IMR-90 (cell line): Measurements from ENCODE around the gene OR2H2. TPM values are rescaled to one million over a fixed set of nuclear protein-coding genes. Genes with fewer than 3 reads are reported as not detected.

ENCODE experiments used
- ATAC-seq: fragments of 200-7000 bp; cut with Tn5 transposase; 2 replicates; pipeline ENCODE4 v1.9.1; 2020; ENCODE audit warnings: low read depth, mild to moderate bottlenecking, moderate library complexity
- BruUV-seq: library from RNA; stranded (reverse); fragments of 400-500 nt; replicated peaks from 2 replicates; lab custom pipeline; 2021; lab: Mats Ljungman, UMichigan
- CTCF ChIA-PET: fragments of 300-600 bp; formaldehyde crosslinking; extraction: SDS; loops from one replicate; lab custom pipeline; 2021; ENCODE audit warnings: antibody characterized with exemption; lab: Yijun Ruan, JAX
- POLR2A ChIA-PET: fragments of 300-600 bp; sonication (Branson Sonifier 250); formaldehyde crosslinking; loops from one replicate; lab custom pipeline; 2022; ENCODE audit warnings: antibody characterized with exemption; ENCODE audit not compliant: unreplicated experiment; lab: Charles Lee
- DNase-seq: peaks from one replicate; pipeline ENCODE4 v3.0.0; 2013
- H2AFZ ChIP-seq: replicated peaks from 2 replicates; pipeline ENCODE3; 2013; ENCODE audit warnings: low read length, mild to moderate bottlenecking; ENCODE audit not compliant: poor library complexity
- H2AK5ac ChIP-seq: 2 replicates; pipeline ENCODE4 v1.6.1; 2013; ENCODE audit warnings: low read depth, low read length, inconsistent platforms
- H2AK9ac ChIP-seq: replicated peaks from 2 replicates; pipeline ENCODE3; 2013; ENCODE audit warnings: mild to moderate bottlenecking, low read depth, low read length, moderate library complexity; ENCODE audit not compliant: poor library complexity
- H2BK120ac ChIP-seq: 2 replicates; pipeline ENCODE4 v1.6.1; 2013; ENCODE audit warnings: low read depth, low read length, inconsistent platforms
- H2BK15ac ChIP-seq: 3 replicates; pipeline ENCODE4 v1.6.1; 2013; ENCODE audit warnings: low read depth, low read length, inconsistent platforms
- H2BK20ac ChIP-seq: 2 replicates; pipeline ENCODE4 v1.6.1; 2013; ENCODE audit warnings: low read depth, mild to moderate bottlenecking, inconsistent platforms, low read length, moderate library complexity
- H2BK5ac ChIP-seq: 2 replicates; pipeline ENCODE4 v1.6.1; 2013; ENCODE audit warnings: mild to moderate bottlenecking, low read depth, low read length, inconsistent platforms; ENCODE audit not compliant: poor library complexity, severe bottlenecking
- H3K14ac ChIP-seq: replicated peaks from 2 replicates; pipeline ENCODE4 v1.6.1; 2013; ENCODE audit warnings: low read depth, low read length, inconsistent platforms
- H3K18ac ChIP-seq: 2 replicates; pipeline ENCODE4 v1.6.1; 2013; ENCODE audit warnings: low read depth, low read length, control low read depth
- H3K23ac ChIP-seq: 2 replicates; pipeline ENCODE4 v1.6.1; 2013; ENCODE audit warnings: low read depth, low read length, inconsistent platforms
- H3K27ac ChIP-seq: 2 replicates; pipeline ENCODE4 v1.5.1; 2013; ENCODE audit warnings: mild to moderate bottlenecking, control low read depth, low read length; ENCODE audit not compliant: insufficient read depth
- H3K27me3 ChIP-seq: 2 replicates; pipeline ENCODE4 v1.6.1; 2013; ENCODE audit warnings: low read length; ENCODE audit not compliant: control insufficient read depth, insufficient read depth
- H3K36me3 ChIP-seq: 2 replicates; pipeline ENCODE4 v1.6.1; 2013; ENCODE audit warnings: low read length, mixed read lengths; ENCODE audit not compliant: control insufficient read depth, insufficient read depth
- H3K4ac ChIP-seq: 2 replicates; pipeline ENCODE4 v1.6.1; 2013; ENCODE audit warnings: low read depth, low read length, inconsistent platforms
- H3K4me1 ChIP-seq: 2 replicates; pipeline ENCODE4 v1.6.1; 2013; ENCODE audit warnings: low read length, mixed read lengths; ENCODE audit not compliant: control insufficient read depth, insufficient read depth
- H3K4me2 ChIP-seq: 2 replicates; pipeline ENCODE4 v1.6.1; 2013; ENCODE audit warnings: low read depth, mild to moderate bottlenecking, control low read depth, low read length, moderate library complexity
- H3K4me3 ChIP-seq: 2 replicates; pipeline ENCODE4 v1.5.1; 2013; ENCODE audit warnings: low read depth, mild to moderate bottlenecking, control low read depth, low read length, moderate library complexity; ENCODE audit not compliant: insufficient read depth
- H3K56ac ChIP-seq: 2 replicates; pipeline ENCODE4 v1.6.1; 2013; ENCODE audit warnings: low read length, inconsistent platforms; ENCODE audit not compliant: insufficient read depth; ENCODE audit errors: extremely low read depth
- H3K79me1 ChIP-seq, 2 experiments: 2 replicates each; pipeline ENCODE4 v1.6.1; 2013; ENCODE audit warnings: low read length in 2 of 2, inconsistent platforms in 1 of 2, low read depth in 1 of 2
- H3K9ac ChIP-seq: 2 replicates; pipeline ENCODE4 v1.6.1; 2013; ENCODE audit warnings: low read depth, low read length, control low read depth
- H3K9me1 ChIP-seq: 2 replicates; pipeline ENCODE4 v1.6.1; 2013; ENCODE audit warnings: low read length, inconsistent platforms; ENCODE audit not compliant: insufficient read depth
- H3K9me3 ChIP-seq: 2 replicates; pipeline ENCODE4 v1.6.1; 2013; ENCODE audit warnings: low read length; ENCODE audit not compliant: control insufficient read depth, insufficient read depth
- H4K20me1 ChIP-seq: 2 replicates; pipeline ENCODE4 v1.6.1; 2013; ENCODE audit warnings: low read length, inconsistent platforms; ENCODE audit not compliant: insufficient read depth
- H4K5ac ChIP-seq: 2 replicates; pipeline ENCODE4 v1.6.1; 2013; ENCODE audit warnings: mild to moderate bottlenecking, low read depth, low read length, control low read depth
- H4K8ac ChIP-seq, 2 experiments: 2 replicates each; pipeline ENCODE4 v1.6.1; 2013; ENCODE audit warnings: low read depth in 2 of 2, low read length in 2 of 2, control low read depth in 1 of 2, inconsistent platforms in 1 of 2
- H4K91ac ChIP-seq: 2 replicates; pipeline ENCODE4 v1.6.1; 2013; ENCODE audit warnings: low read depth, low read length, inconsistent platforms; ENCODE audit not compliant: insufficient read depth
- FOS ChIP-seq: fragments of 150-350 bp; IDR thresholded peaks from 2 replicates; pipeline ENCODE4 v1.6.1; 2016; ENCODE audit warnings: low read depth, low read length
- WGBS, 2 experiments: methylation state at CpG; one replicate each; pipeline versions ENCODE4 v1.1.5 to v1.1.7; 2013; ENCODE audit warnings: missing lambda C conversion rate in 2 of 2; ENCODE audit not compliant: insufficient read length in 1 of 2; ENCODE audit errors: extremely low coverage in 2 of 2; 5-methylcytosine and 5-hydroxymethylcytosine counted together
- dilution Hi-C: fragments of 300-500 bp; cut with HindIII; formaldehyde crosslinking; loops from one replicate; pipeline ENCODE4 v1.14.3; 2018; ENCODE audit warnings: low sequenced_read_pairs; ENCODE audit not compliant: unreplicated experiment
- in situ Hi-C: fragments of 300-500 bp; cut with MboI; formaldehyde crosslinking; loops from 3 replicates; pipeline ENCODE4 v1.14.3; 2019; ENCODE audit warnings: low sequenced_read_pairs, inconsistent platforms, mixed read lengths
- intact Hi-C: fragments of 100-400 bp; cut with micrococcal nuclease; formaldehyde crosslinking; loops from 2 replicates; pipeline ENCODE4 v1.10.0; 2022
- polyA plus RNA-seq, 3 experiments: library from polyadenylated mRNA; depleted of rRNA; stranded (reverse); fragments of >200 nt; gene quantifications; 2 replicates each; pipeline ENCODE4 v1.2.3, GENCODE V29; 2012; ENCODE audit warnings: low replicate concordance in 1 of 3
- total RNA-seq: library from RNA; depleted of rRNA; stranded (reverse); fragments of >200 nt; gene quantifications from 2 replicates; pipeline ENCODE4 v1.2.3, GENCODE V29; 2012
- TF ChIP-seq, protein P1 (sequence below): conservative IDR thresholded peaks from 2 replicates; pipeline ENCODE4 v1.5.1; 2012; ENCODE audit warnings: mild to moderate bottlenecking, low read depth, low read length, improper control_type of control experiment

OR2H2 gene
- total and polyA plus RNA-seq, 2 of the 4 experiments (the other 2 are of a cell fraction), result not detected

DNA sequence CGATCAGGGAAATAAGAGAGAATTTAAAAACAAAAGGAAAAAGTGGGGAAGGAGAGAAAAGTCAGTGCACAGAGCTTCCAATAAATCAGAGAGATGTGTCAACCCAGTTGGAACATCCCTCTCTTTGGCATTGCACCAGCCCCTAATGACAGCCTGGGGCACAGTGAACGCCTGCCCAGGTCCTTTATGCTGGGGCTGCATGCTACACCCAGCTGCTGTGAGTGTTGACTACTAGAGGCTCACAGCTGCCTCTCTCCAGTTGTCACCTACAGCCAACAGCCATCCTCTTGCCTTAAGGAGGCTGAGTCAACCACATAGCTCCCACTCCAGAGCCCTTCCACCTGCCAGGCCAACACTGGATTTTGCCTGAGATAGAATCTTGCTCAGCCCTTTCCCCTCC, 19.0 kb downstream of the OR2H2 start:
- POLR2A ChIA-PET, result no interaction called here
- H3K56ac ChIP-seq, result no peak overlapping the region
- no CpG with 5 or more reads among the region's 2 CpGs for WGBS, 2 experiments
- no peak overlapping the region for H2BK120ac ChIP-seq
- TF ChIP-seq FOS, result no peak
- TF ChIP-seq, protein P1, sequence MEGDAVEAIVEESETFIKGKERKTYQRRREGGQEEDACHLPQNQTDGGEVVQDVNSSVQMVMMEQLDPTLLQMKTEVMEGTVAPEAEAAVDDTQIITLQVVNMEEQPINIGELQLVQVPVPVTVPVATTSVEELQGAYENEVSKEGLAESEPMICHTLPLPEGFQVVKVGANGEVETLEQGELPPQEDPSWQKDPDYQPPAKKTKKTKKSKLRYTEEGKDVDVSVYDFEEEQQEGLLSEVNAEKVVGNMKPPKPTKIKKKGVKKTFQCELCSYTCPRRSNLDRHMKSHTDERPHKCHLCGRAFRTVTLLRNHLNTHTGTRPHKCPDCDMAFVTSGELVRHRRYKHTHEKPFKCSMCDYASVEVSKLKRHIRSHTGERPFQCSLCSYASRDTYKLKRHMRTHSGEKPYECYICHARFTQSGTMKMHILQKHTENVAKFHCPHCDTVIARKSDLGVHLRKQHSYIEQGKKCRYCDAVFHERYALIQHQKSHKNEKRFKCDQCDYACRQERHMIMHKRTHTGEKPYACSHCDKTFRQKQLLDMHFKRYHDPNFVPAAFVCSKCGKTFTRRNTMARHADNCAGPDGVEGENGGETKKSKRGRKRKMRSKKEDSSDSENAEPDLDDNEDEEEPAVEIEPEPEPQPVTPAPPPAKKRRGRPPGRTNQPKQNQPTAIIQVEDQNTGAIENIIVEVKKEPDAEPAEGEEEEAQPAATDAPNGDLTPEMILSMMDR, result no peak
- CTCF ChIA-PET, result no interaction called here
- no peak overlapping the region for H2AK9ac ChIP-seq
- H3K4me2 ChIP-seq, result no peak overlapping the region
- no peak overlapping the region for H2BK15ac ChIP-seq
- ATAC-seq (no peak), DNase-seq (no peak)
- no peak overlapping the region for H4K8ac ChIP-seq
- no peak overlapping the region for H2AFZ ChIP-seq
- no peak overlapping the region for H4K91ac ChIP-seq
- no peaks in the 10 kb centered on the region for H3K27me3 ChIP-seq
- H2BK5ac ChIP-seq, result no peak overlapping the region
- no TSS peak for BruUV-seq
- H3K9me1 ChIP-seq, result peaks cover 8% of the 10 kb centered on the region; the same call in 1 of the 2 replicates
- intact Hi-C loops, result no loop called here
- H3K9me3 ChIP-seq, result no peaks in the 10 kb centered on the region
- no peak overlapping the region for H3K9ac ChIP-seq
- no peak overlapping the region for H2BK20ac ChIP-seq
- no peak overlapping the region for H3K23ac ChIP-seq
- H4K20me1 ChIP-seq, result no peaks in the 10 kb centered on the region
- H3K36me3 ChIP-seq, result peaks cover 66% of the 10 kb centered on the region
- H3K27ac ChIP-seq, result no peak overlapping the region
- no peak overlapping the region for H3K18ac ChIP-seq
- no peaks in the 10 kb centered on the region; a peak in 1 of 4 replicates for H3K79me1 ChIP-seq
- no peak overlapping the region for H3K14ac ChIP-seq
- no peaks in the 10 kb centered on the region for H3K4me1 ChIP-seq
- no peak overlapping the region for H3K4me3 ChIP-seq
- no peak overlapping the region for H3K4ac ChIP-seq
- in situ Hi-C loops, result no loop called here
- no peak overlapping the region for H4K5ac ChIP-seq
- dilution Hi-C loops, result no loop called here
- no peak overlapping the region for H2AK5ac ChIP-seq
